IPS-18c (cell line): ENCODE results near the gene DDX18.
"Not testable (repeated sequence)": the region's sequence is repeated elsewhere in the genome, so short reads cannot be mapped to it uniquely, and the experiment has no call there.

Experiments used
- H3K4me3 ChIP-seq: 2 replicates; pipeline ENCODE4 v1.7.0; 2013; ENCODE audit warnings: low read depth, mild to moderate bottlenecking, low read length, moderate library complexity; ENCODE audit not compliant: insufficient read depth
- H3K9me3 ChIP-seq: one replicate; pipeline ENCODE4 v1.6.1; 2013; ENCODE audit warnings: mild to moderate bottlenecking, low read length, moderate library complexity; ENCODE audit not compliant: control insufficient read depth, insufficient read depth

The DDX18 gene

DNA sequence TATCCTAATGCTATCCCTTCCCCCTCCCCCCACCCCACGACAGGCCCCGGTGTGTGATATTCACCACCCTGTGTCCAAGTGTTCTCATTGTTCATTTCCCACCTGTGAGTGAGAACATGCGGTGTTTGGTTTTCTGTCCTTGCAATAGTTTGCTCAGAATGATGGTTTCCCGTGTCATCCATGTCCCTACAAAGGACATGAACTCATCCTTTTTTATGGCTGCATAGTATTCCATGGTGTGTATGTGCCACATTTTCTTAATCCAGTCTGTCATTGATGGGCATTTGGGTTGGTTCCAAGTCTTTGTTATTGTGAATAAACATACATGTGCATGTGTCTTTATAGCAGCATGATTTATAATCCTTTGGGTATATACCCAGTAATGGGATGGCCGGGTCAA is 13.0 kb downstream of the DDX18 start:
- not testable (repeated sequence) for H3K9me3 ChIP-seq, H3K4me3 ChIP-seq

DNA sequence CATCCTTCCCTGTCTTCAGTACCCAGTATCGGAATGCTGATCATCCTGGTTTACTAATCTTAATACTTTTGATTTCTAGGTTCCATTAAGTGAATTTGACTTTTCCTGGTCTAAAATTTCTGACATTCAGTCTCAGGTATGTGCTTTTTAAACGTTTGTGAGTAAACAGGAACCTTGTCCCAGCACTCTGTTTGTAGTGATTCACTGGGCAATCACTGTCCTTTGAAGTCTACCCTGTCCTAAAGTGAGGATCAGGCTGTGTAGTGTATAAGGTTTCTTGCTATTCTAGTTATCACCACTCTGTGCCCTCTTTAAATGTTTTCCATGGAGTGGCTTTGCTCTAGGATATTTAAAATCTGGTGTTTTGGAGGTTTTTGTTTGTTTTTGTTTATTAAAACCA is 14.4 kb downstream of the DDX18 start:
- no peak overlapping the region for H3K4me3 ChIP-seq

DNA sequence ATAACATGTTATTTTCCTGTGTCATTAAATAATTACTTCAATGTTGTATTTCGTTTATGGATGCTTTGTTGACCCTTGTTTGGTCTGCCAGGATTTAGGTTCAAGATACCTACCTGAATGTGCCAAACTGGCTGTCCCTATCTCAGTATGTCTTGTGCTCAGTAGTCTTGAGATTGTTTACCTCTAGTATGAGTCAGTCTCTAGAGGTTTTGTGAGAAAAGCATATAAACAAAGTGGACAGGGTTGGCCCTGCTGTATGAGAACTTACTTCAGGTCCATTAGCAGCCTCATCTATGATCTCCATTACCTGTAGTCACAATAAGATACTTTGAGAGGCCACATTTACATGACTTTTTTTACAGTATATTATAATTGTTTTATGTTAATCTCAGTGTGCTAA is 17.8 kb downstream of the DDX18 start:
- H3K4me3 ChIP-seq, result no peak overlapping the region
- H3K9me3 ChIP-seq, result no peaks in the 10 kb centered on the region

More for the DNA sequence above, 14.4 kb downstream of the DDX18 start:
- H3K9me3 ChIP-seq, result no peaks in the 10 kb centered on the region

DNA sequence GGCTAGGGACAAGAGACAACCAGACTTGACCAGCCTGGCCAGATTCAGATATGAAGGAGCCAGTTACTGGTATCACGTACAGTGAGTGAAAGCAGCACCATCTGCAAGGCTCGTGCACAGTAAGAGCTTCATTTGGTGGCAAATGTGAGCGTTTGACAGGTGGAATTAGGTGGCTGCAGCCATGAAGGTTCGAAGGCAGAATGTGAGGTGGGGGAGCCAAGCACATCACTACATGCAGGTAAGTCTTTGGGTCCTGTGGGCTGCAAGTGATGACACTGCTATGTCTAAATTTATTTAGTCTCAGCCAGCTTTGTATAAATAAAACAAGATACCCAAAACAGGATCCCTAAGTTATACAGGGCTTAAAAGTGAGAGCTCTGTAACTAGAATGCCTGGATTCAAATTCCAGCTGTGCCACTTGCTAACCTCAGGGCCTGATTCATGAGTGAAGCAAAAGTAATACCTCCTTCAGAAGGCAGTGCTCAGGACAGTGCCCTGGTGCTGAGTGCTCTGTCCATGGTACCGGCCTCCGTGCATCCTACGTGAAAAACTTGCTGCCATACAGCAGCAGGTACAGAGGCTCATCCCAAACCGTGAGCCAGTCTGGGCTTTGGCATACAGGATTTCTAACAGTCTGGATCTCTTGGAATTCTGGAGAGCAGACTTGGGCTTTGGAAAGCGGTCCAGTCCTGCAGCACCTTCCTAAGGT is 18.6 kb downstream of the DDX18 start:
- H3K4me3 ChIP-seq, result no peak overlapping the region
- no peaks in the 10 kb centered on the region for H3K9me3 ChIP-seq

DNA sequence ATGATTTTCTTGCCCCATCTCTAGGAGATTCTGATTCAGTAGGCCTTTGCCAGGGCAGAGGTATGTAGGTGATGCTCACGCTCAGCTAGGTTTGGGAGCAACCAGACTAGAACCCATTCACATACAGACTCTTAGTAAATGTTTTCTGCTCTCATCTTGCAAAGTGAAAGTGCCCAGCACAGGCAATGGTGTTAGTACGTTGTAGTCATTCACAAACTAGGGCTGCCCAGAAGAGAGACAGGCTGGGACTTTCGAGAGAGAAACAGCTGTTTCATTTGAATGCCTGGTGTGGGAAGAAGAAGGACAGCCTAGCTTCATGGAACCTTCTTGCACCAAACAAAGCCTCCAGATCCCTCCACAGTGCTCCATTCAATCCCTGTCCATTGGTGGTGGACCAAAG is 19.4 kb downstream of the DDX18 start:
- Histone ChIP-seq H3K4me3 (no peak overlapping the region), H3K9me3 (no peaks in the 10 kb centered on the region)

DNA sequence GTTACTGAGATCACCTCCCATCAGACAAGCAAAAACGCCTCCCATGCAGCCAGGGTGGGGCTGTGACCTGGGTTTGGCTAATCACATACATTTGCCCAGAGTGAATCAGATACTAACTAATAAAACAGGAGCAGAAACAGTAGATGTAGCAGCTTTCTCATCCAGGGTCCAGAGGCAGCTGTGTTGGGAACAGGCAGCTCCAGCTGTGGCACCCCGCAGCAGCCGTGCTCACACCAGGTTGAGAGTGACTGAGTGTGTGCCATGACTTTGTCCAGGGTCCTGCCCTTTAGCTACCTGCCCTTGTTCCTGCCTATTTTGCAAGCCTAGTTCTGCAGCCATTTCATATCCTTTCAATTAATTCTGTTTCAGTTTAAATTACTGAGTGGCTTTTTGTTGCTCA is 20.5 kb downstream of the DDX18 start:
- Histone ChIP-seq H3K9me3 (no peaks in the 10 kb centered on the region), H3K4me3 (no peak overlapping the region)

DNA sequence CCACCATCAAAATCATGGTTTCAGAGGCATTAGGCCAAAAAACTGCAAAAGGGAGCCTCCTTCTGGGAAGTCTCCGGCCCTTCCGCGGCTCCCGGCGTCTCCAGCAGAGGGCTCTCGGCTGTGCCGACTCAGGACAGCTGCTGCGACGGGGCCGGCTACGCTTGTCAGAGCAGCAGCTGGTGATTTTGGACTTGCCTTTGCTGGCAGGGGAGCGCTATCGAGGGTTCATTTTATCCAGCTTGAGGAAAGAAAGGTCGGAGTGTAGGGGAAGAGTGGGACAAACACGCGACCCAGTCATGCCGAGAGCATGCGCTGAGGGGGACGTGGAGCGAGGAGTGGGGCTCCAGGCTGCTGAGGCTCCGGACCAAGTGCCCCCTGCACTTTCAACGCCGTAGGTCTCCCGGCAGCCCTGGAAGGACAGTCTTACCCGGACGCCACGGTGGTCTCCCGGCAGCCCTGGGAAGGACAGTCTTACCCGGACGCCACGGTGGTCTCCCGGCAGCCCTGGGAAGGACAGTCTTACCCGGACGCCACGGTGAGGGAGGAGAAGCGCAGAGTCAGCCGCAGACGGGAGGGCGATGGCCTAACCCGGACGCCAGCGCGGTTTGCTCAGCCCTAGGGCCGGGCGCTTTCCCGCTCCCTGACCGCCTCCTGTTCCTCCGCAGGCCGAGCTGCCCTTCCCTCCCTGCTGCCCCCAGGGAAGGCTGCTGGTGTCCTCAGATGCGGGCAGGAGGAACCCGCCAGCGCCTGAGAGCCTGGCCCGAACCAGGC is 21.7 kb downstream of the DDX18 start:
- peak overlapping the region; percentile 40 for H3K4me3 ChIP-seq
- H3K9me3 ChIP-seq, result no peaks in the 10 kb centered on the region

DNA sequence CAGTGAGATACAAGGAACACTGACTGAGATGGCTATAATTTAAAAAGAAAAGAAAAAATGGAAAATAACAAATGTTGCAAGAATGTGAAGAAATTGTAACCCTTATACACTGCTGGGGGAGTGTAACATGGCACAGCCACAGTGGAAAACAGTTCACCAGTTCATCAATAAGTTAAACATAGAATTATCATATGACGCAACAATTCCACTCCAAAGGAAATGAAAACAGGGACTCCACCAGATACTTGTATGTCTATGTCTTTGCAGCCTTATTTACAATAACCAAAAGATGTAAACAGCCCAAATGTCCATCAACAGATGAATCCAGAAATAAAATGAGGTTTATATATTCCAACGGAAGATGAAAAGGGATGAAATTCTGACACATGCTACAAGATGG is 30.8 kb downstream of the DDX18 start:
- Histone ChIP-seq H3K4me3 (no peak overlapping the region), H3K9me3 (peaks cover 5% of the 10 kb centered on the region)

DNA sequence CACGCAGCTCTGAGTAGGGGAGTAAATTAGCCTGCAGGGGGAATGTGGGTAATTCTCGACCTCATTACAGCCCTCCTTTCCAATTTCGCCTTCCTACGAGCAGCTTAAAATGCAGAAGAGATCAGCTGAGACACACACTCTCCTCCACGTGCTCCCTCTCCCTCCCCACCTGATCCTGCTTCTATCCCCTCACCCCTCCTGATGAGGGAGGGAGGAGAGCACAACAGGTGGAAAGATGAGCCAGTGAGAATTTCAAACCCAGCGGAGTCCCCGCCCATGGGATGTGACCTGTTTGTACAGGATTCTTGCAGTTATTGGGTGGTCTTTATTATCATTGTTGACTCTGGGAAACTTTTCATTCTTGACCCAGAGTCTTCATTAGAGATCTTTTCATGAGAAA is 35.5 kb downstream of the DDX18 start:
- H3K4me3 ChIP-seq, result 0 out of 2 replicates have a peak overlapping the region, but pooled peaks have one; percentile 9
- peaks cover 5% of the 10 kb centered on the region for H3K9me3 ChIP-seq

DNA sequence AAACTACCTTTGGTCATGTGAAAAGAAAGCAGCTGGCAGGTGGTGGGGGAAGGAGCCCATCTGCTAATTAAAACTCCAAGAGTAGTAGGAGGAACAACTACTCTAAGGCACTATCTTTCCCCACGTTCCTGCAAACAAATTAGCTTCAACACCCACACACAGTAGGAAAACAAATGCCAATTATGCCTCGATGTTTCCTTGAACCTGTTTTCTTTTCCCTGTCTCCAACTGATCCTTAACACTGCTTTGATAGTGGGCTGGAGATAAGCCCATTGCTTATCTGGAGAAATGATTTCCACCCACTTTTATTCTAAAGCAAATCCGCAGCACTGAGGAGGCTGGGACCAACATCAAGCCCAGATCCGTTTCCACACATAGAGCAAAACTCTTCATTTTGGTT is 36.0 kb downstream of the DDX18 start:
- H3K9me3 ChIP-seq, result peaks cover 5% of the 10 kb centered on the region
- no peak overlapping the region for H3K4me3 ChIP-seq

DNA sequence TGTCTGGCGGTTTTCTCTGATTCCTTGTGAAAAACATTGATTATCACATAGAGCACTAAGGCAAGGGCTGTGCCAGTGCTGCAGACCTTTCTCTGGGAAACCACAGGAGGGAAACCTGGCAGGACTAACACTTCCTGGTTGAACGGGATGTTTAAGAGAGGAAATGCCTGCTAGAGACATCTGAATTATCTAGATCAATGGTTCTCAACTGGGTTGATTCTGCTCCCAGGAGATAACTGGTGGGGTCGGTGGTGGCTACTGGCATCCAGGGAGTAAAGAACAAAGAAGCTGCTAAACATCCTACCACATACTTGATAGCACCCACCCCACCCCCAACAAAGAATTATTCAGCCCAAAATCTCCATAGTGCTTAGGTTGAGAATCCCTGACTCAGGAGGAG is 37.5 kb downstream of the DDX18 start:
- Histone ChIP-seq H3K9me3 (peaks cover 5% of the 10 kb centered on the region), H3K4me3 (no peak overlapping the region)

DNA sequence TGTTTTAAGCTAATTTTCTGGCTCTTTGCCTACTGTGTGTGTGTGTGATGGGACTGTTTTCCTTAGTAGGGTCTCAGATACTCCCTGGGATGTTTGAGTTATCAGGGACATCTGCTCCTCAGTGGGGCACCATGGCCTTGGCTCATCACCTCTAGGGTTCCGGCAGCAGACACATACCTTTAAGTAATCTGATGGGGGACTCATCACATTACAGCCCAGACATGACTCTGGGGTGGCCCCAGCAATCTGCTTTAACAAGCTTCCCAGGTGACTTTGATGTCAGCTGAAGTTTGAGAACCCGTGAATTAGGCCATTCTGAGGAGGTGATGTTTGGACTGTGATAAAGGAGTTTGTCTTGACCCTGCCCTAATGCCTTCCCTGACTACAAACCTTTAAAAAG is 38.8 kb downstream of the DDX18 start:
- Histone ChIP-seq H3K4me3 (no peak overlapping the region), H3K9me3 (no peaks in the 10 kb centered on the region)

DNA sequence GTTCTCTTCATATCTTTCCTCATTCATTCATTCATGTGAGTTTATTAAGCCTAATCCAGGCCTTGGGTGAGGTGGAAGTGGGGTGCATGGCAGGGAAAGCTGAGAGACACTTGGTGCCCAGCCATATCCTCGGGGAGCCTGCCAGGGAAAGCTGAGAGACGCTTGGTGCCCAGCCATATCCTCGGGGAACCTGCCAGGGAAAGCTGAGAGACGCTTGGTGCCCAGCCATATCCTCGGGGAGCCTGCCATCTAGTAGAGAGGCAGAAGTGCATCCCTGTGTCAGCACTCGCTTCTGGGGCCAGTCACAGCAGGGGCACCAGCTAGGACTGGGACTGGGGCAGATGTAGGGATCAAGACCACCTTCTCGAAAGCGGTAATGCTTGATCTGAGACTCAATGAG is 39.4 kb downstream of the DDX18 start:
- no peak overlapping the region for H3K4me3 ChIP-seq
- H3K9me3 ChIP-seq, result no peaks in the 10 kb centered on the region

DNA sequence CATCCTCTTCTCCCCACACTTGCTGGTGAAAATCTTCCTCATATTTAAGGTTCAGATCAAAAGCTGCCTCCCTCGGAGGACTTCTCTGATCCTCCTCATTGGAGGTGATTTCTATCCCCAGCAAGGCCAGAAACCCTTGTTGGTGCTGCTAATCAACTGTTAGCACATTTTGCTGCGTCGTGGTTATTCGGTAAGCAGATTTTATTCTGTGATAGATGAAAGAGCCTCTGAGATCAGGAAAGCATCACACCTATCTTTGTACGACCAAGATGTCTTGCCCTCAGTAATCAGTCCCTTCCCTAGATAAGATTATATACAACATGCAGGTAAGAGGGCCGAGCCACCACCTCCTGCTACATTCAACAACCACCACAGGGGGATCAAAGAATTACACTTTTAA is 40.1 kb downstream of the DDX18 start:
- no peaks in the 10 kb centered on the region for H3K9me3 ChIP-seq

DNA sequence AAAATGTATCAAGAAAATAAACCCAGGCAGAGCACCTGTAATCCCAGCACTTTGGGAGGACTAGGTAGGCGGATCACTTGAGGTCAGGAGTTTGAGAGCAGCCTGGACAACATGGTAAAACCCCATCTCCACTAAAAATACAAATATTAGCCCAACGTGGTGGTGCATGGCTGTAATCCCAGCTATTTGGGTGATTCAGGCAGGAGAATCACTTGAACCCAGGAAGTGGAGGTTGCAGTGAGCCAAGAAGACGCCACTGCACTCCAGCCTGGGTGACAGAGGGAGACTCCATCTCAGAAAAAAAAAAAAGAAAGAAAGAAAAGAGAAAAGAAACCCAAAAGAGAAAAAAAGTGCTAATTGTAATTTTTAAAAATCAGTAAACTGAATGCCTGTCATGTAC is 41.4 kb downstream of the DDX18 start:
- Histone ChIP-seq H3K9me3 (peaks cover 2% of the 10 kb centered on the region), H3K4me3 (no peak overlapping the region)

More for the DNA sequence above, 40.1 kb downstream of the DDX18 start:
- H3K4me3 ChIP-seq, result no peak overlapping the region

DNA sequence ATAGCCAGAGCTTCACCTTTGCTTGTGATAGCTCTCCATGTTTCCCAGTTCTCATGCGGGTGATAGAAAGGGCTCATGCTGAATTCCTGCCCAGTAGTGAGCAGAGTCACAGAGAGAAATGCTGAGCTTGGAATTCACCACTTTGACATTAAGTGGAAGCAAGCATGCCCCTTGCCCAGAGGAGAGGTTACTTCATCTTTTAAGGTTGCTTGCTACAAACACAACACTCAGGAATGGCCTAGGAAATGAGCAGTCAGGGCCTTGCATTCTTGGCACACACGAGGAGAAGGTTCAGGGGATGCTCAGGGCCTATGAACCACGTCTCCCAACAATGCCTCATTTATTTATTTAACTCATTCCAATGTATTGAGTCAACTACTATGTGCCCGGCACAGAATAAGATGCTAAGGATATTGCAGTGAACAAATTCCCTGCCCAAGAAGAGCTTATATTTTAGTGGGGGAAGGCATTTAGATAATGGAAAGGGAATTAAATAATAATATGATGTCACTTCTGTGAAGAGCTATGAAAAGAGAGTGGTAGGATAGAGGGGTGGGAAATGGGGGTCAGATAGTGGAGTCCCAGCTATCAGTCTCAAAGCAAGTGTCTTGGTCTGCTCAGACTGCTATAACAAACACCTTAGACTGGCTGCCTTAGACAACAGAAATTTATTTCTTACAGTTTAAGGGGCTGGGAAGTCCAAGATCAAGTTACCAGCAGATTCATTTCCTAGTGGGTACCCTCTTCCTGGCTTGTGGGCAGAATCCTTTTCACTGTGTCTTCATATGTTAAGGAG is 42.1 kb downstream of the DDX18 start:
- Histone ChIP-seq H3K9me3 (peaks cover 2% of the 10 kb centered on the region), H3K4me3 (no peak overlapping the region)

DNA sequence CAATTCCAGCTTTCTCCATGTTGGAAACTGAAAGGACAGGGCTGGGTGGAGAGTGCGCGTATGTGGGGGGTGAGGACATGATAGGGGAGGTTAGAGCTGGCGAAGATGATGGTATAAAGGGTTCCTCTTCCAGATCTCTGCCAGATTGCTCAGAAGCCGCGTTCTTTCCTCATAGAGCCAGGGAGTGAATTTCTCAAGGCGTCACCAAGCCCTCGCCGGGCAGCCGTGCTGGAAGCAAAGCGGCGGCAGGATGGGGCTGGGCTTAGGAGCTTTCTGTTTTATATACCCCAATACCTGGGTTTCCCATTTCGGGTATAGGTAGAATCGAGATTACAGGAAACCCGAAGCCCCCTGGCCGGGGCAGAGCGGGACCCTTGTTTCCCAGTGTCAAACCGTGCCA is 43.8 kb downstream of the DDX18 start:
- Histone ChIP-seq H3K9me3 (peaks cover 4% of the 10 kb centered on the region), H3K4me3 (peak overlapping the region; percentile 31; the same call in 1 of the 2 replicates)
